ENCODE data around the gene ATF5. TPM values are rescaled to one million over a fixed set of nuclear protein-coding genes. Genes with fewer than 3 reads are reported as not detected.
"Not testable (repeated sequence)": the region's sequence is repeated elsewhere in the genome, so short reads cannot be mapped to it uniquely, and the experiment has no call there.

The ATF5 gene
- total RNA-seq, 1 donor from 2014 or later: 10.6 TPM

GRCh38 chr19:49920624-49921363, 8.2 kb upstream of the ATF5 start:
- FAIRE-seq: no peak
- DNase-seq (ENCODE audit: low spot score in 2 of 2): no peak

GRCh38 chr19:49921871-49922795, 6.9 kb upstream of the ATF5 start:
- FAIRE-seq (no peak), DNase-seq (ENCODE audit: low spot score in 2 of 2) (no peak)

- FAIRE-seq: no peak
- DNase-seq (ENCODE audit: low spot score in 2 of 2): no peak
These were observed 5.7 kb upstream of the ATF5 start for GRCh38 chr19:49923055-49924003.

- FAIRE-seq: no peak
- no peak for DNase-seq (ENCODE audit: low spot score in 2 of 2)
These were observed 4.8 kb upstream of the ATF5 start for GRCh38 chr19:49924004-49924880.

GRCh38 chr19:49924881-49925210, 4.2 kb upstream of the ATF5 start:
- DNase-seq (ENCODE audit: low spot score in 2 of 2); FAIRE-seq: not testable (repeated sequence)

- no peak for DNase-seq (ENCODE audit: low spot score in 2 of 2)
- FAIRE-seq: no peak
These were observed 3.5 kb upstream of the ATF5 start for GRCh38 chr19:49925486-49925885.

- DNase-seq (ENCODE audit: low spot score in 2 of 2) (no peak), FAIRE-seq (no peak)
These were observed 2.5 kb upstream of the ATF5 start for GRCh38 chr19:49926515-49926914.

GRCh38 chr19:49927526-49928264, 1.3 kb upstream of the ATF5 start:
- DNase-seq (ENCODE audit: low spot score in 2 of 2) (no peak), FAIRE-seq (no peak)

GRCh38 chr19:49929611-49930482, 842 bp downstream of the ATF5 start:
- DNase-seq (ENCODE audit: low spot score in 2 of 2) (peak; percentile 95 to 98), FAIRE-seq (no peak)

- DNase-seq (ENCODE audit: low spot score in 2 of 2) (peak in 1 of 2 donors; percentile 39), FAIRE-seq (no peak)
These were observed 1.5 kb downstream of the ATF5 start for GRCh38 chr19:49930483-49931011.

GRCh38 chr19:49931293-49932040, 2.5 kb downstream of the ATF5 start:
- DNase-seq (ENCODE audit: low spot score in 2 of 2) (no peak), FAIRE-seq (no peak)

GRCh38 chr19:49932041-49932451, 3.0 kb downstream of the ATF5 start:
- no peak for FAIRE-seq
- no peak for DNase-seq (ENCODE audit: low spot score in 2 of 2)

- DNase-seq (ENCODE audit: low spot score in 2 of 2): no peak
- FAIRE-seq: no peak
These were observed 3.7 kb downstream of the ATF5 start for GRCh38 chr19:49932731-49933131.

- DNase-seq (ENCODE audit: low spot score in 2 of 2) (no peak), FAIRE-seq (no peak)
These were observed 4.6 kb downstream of the ATF5 start for GRCh38 chr19:49933643-49934042.

- no peak for DNase-seq (ENCODE audit: low spot score in 2 of 2)
- FAIRE-seq: no peak
These were observed 7.5 kb downstream of the ATF5 start for GRCh38 chr19:49936549-49936948.

GRCh38 chr19:49937750-49938381, 8.9 kb downstream of the ATF5 start:
- peak; percentile 54 to 80 for DNase-seq (ENCODE audit: low spot score in 2 of 2)

More at GRCh38 chr19:49937750-49938381, 8.9 kb downstream of the ATF5 start:
- FAIRE-seq: no peak
